HG02981 (cell line): ENCODE results near the gene MEF2D.
A peak's percentile ranks its signal among the peaks of the same experiment; 100 is the strongest.

ENCODE experiments used
- ATAC-seq: cut with Tn5 transposase; IDR thresholded peaks from one replicate; pipeline ENCODE4 v1.9.1; 2021; ENCODE audit warnings: mild to moderate bottlenecking, moderate library complexity; ENCODE audit not compliant: unreplicated experiment

MEF2D gene

DNA sequence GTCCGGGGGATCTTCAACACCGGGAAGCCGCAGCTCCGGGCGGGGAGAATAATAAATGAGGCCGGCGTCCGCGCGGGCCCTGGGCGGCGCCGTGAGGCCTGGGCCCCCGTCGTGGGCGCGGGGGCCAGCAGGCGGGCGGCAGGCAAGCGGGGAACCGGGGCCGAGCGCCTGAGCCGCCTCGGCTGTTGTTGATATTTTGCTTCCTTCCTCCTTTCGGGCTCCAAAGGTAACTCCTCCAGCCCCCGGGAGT is at the start of gene MEF2D:
MEF2D (minus strand) TSS at position 233 of the 250 bp plus-strand sequence. CDS start 17,483 bp downstream, outside the sequence.
- ATAC-seq = peak; percentile 0

GRCh38 chr1:156550346-156550745 is 49.8 kb upstream of the MEF2D start:
- no peak for ATAC-seq

- ATAC-seq = no peak
These were observed 49.3 kb upstream of the MEF2D start for GRCh38 chr1:156549831-156550230.

DNA sequence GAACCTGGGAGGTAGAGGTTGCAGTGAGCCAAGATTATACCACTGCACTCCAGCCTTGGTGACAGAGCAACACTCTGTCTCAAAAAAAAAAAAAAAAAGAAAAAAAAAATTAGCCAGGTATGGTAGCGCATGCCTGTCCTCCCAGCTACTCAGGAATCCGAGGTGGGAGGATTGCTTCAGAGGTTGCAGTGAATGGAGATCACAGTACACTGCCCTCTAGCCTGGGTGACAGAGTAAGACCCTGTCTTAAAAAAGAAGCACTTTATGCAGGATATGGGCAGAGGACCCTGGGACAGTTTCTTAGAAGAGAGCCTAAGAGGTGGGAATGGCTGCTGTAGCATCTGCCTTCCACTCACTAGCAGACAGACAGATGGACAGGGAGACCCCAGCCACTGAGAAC is 48.8 kb upstream of the MEF2D start:
- no peak for ATAC-seq

DNA sequence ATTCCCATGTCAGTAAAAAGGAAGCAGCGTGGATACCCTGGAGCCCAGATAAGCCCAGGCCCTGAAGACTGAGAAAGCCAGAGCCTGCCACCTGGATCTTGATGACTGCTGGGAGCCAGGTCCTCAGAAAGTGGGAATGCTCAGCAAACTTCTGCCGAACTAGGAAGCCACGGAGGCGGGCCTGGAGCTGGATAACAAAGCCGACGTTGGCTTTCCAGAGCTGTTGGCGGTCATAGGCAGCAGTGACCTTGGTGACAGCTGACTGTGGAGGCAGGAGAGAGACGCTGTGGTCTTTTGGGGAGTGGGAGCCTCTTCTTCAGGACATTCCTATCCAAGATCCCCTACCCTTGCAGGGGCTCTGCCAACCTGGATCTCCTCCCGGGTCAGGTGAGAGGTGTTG is 47.4 kb upstream of the MEF2D start:
- ATAC-seq = no peak

GRCh38 chr1:156547434-156547833 is 46.9 kb upstream of the MEF2D start:
- no peak for ATAC-seq

DNA sequence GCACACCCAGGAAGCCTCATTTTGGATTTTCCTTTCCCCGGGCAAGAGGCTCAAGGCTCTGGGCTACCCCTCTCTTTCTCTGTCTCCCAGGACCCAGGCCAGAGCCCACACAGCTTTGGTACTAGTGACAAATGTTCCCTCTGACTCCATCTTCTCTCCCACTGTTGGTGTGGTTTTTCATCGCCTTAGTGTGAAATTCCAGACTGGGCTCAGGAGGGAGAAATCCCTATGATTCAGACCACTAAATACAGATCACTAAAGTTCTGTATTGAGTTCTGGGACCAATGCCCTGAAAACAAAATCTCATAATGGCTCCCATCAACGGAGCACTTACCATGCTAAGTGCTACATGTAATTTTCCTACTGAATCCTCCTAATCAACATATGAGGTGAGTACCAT is 45.7 kb upstream of the MEF2D start:
- no peak for ATAC-seq

DNA sequence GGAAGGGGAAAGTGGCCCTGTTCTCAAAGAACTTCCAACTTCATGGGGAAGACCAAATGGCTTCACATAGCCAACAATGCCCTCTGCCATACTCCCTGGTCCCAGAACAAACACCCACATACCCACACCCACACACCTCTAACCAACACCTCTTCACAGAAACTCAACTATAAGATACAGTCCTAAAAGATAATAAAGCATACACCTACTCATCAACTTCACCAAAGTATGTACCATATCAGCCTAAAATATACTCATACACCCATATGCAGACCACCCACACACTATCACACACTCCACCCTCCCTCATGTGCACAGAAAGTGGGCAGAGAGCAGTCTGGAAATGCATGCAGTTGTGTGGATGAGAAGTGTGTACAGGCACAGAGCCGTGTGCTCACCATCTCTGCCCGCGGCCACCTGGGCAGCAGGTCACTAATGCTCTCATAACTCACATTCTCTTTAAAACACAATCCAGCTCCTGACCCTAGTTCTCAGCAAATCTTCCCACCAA is 44.1 kb upstream of the MEF2D start:
- no peak for ATAC-seq

- ATAC-seq = no peak
These were observed 42.5 kb upstream of the MEF2D start for GRCh38 chr1:156543066-156543465.

DNA sequence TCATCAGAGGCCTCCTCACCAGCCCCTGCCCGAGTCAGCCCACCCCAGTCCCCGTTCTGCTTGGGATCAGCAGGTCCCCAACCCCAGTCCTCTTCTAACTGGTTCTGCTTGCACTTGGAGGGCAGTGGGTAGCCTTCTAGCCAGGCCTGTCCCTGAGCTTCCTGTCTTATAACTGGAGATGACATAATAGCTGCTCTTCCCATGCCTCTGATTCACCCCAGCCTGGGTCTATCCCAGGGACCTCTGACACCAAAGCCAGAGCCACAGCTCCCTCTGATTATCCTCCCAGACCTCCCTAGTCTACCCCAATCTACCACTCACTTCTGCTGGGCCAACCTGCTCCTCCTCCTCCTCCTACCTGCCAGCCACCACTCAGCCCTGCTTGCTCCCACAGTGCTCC is 40.4 kb upstream of the MEF2D start:
- no peak for ATAC-seq

DNA sequence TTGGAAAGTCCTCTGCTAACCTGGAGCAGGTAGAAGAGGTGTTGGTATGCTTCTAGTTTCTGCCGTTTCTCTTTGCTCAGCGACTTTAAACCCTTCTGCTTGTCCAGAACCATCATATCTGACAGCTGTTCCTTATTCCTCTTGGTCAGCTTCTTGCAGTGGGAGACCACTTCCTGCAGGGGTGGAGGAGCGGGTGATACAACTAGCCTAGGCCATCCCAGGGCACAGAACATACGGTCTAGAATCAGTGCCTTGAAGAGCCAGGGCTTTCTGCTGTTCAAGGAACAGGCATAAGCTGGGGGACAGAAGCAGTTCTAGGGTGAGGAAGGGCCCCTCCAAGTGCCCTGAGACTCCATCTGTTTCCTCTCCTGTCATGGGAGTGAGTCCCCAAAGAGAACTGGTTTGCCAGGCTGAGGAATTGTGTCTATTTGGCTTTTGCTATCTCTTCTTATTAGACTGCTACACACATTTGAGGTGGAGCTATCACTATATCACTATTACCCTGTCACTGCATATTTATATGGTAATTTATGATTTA is 39.3 kb upstream of the MEF2D start:
- no peak for ATAC-seq

DNA sequence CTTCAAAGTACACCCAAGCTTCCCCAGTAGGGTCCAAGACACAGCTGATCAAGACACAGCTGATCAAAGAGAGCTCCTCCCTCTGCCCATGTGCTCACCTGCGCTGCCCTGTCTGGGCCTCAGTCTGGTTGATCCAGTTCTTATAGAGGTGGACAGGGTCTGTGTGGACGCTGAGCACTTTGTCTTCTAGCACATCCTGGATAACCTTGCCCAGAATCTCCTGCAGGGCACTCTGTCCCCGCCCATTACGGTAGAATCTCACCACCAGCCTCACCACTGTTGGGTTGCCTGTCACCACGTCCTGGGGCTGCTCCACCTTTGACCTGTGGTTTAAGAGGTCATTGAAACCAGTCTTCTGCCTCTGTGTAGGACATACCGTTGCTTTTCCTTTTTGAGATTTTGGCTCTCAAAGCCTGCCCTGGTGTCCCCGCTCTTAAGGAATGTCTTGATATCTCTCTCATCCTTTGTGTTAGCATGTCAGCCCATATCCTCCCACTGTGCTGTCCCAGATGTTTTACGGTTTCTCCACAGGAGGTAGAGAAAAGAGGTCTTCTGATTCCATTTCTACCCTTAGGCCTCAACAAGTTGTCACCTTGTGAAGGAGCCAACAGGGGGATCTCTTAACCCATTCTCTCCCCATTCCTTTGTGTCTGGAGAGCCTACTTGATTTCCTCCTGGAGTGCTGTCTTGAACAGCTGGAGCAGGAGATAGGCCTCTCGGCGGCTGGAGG is 38.3 kb upstream of the MEF2D start:
- ATAC-seq = no peak

- ATAC-seq = no peak
These were observed 36.5 kb upstream of the MEF2D start for GRCh38 chr1:156537027-156537426.

- ATAC-seq = no peak
These were observed 34.0 kb upstream of the MEF2D start for GRCh38 chr1:156534424-156535060.

DNA sequence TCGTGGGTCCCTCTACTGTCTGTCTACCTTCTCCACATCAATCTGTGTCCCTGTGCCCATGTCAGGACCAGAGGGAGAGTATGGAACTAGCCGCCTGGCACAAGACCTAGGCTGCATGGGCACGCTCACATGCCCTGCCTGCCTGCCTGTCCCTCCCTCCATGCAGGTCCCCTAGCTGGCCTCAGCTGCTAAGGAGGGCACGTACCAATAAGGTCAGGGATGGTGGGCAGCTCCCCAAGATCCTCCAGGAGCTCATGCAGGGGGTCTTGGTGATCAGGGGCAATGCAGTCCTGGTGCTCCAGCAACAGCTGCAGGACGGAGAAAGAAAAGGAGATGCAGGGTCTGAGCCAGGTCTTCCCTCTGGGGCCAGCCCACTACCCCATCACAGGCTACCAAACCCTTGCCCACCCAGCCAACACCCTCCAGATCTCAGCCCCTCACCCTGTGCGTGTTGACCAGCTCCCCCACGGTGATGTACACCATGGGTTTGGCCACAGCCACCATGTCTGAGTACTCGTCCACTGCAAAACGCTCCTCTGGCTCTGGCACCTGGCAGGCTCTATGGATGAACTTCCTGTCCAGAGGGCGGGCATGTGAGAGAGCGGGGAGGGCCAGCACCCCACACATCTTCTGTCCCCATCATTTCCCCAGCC is 33.1 kb upstream of the MEF2D start:
- no peak for ATAC-seq

- ATAC-seq = no peak
These were observed 31.8 kb upstream of the MEF2D start for GRCh38 chr1:156532374-156532773.

- ATAC-seq = no peak
These were observed 29.4 kb upstream of the MEF2D start for GRCh38 chr1:156530006-156530405.

GRCh38 chr1:156528875-156529425 is 28.4 kb upstream of the MEF2D start:
- no peak for ATAC-seq

DNA sequence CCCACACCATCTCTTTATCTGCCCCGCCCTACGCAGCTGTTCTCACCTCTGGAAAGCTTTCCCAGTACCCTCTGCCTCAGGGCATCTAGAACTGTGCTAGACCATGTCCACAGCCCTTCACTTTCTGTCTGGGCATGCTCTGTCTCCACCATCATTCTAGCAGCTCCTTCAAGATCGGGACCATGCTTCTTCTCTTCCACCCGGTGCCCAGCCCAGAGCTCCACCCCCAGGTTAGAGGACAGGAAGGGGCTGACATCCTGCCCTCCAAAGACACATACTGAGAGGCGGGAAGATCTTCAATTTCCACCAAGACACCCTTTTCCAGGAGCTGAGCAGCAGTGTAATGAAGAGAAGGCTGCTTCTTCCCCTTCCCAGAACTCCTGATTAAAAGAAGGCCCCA is 27.7 kb upstream of the MEF2D start:
- no peak for ATAC-seq

- no peak for ATAC-seq
These were observed 27.0 kb upstream of the MEF2D start for GRCh38 chr1:156527584-156527983.

DNA sequence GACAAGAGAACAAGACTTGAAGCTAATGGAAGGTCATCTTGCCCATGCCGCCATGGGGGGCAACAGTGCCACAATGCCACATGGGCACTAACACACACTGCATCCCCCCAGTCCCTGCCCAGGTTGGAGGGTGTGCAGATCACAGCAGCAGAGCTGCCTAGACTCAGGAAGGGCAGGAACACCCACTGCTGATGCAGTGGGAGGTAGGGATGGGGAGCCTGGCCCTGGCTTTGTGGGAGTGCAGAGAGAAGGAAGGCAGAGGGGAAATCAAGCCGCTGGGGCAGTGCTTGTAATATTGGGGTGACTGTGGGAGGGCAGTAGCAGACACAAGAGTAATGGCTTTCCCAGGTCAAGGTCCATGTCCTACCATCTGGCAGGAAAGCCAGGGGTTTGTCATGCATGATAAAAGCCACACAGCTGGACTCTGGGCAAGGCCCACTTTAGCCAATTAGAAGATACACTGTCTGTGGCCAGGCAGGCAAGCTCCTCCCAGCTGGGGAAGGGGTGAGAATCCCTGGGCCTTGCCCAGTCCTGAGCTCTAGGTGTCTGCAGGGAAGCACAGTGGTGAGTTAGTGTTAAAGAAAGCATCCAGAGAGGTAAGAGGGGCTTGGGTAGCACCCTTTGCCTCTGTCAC is 25.4 kb upstream of the MEF2D start:
- ATAC-seq = no peak
